ENCODE results near the gene BBLN. TPM values are rescaled to one million over a fixed set of nuclear protein-coding genes. Genes with fewer than 3 reads are reported as not detected.

Gene BBLN
- total RNA-seq, 1 experiment from 2014 or later: 74.9 TPM

DNA sequence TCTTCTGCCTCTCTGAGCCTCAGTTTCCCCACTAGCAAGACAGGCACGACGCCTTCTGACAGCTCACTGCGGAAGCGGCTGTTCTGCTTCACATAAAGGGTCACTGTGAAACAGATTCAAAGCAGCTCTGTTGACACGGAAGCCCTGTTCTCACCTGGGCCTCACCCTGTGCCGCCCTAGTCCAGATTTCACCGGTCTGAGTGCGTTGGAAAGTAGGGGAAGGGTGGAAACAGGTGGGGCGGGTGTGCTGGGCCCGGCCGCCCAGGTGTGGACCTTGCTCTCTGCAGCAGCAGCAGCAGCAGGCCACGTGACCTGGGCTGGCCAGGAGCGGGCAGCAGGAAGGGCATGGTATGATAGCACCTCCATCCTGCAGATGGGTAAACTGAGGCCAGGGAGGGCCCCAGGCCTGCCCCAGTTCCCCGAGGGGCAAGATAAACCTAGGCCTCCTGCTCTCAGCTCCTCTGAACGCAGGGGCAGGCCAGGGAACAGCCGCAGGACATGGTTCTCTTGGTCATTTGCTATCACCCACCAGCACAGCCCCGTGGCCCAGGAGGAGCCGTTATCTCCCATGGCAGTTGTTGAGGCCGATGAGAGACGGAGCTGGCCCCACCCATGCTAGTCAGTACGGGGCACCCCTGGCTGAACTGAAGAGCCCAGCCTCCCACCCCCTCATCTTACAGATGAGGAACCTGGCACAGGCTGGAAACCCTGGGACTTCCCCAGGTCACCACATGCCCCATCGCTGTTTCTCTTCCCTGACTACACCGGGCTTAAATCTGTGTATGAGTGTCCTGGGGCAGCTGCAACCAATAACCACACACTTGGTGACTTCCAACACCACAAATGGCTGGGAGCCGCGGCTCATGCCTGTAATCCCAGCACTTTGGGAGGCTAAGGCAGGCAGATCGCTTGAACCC, 44.6 kb upstream of the BBLN start:
- no peak overlapping the region for H2BK15ac ChIP-seq (ENCODE audit: low read depth, low read length)
- no peak overlapping the region for H3K18ac ChIP-seq (ENCODE audit: insufficient read length, low read depth, low read length)
- H3K14ac ChIP-seq (ENCODE audit: insufficient read depth, low read length): no peak overlapping the region
- no peak overlapping the region for H3K4ac ChIP-seq (ENCODE audit: low read depth, low read length)
- no peak overlapping the region for H2BK12ac ChIP-seq (ENCODE audit: insufficient read length, low read depth, low read length)
- H4K8ac ChIP-seq (replicated peaks; ENCODE audit: insufficient read length, low read depth, low read length): no peak overlapping the region
- H3K27me3 ChIP-seq (ENCODE audit: insufficient read depth, low read length): no peaks in the 10 kb centered on the region
- Mint-ChIP-seq H3K4me3 (no peak overlapping the region), H3K4me1 (peaks cover 8 to 11% of the 10 kb centered on the region in 2 experiments; a peak in 3 of 4 replicates), H3K27ac (no peak overlapping the region), H3K36me3 (ENCODE audit: insufficient read depth in 1 of 3, low read depth in 3 of 3) (peaks cover 7 to 53% (median 10%) of the 10 kb centered on the region in 3 experiments; a peak in 6 of 7 replicates), H3K9me3 (peaks cover 0 to 3% of the 10 kb centered on the region in 2 experiments; a peak in 1 of 5 replicates), H3K27me3 (ENCODE audit: low read depth) (no peaks in the 10 kb centered on the region)
- H2BK120ac ChIP-seq (ENCODE audit: low read depth, low read length, poor library complexity, severe bottlenecking): no peak overlapping the region
- no peak overlapping the region for H4K5ac ChIP-seq (ENCODE audit: insufficient read length, low read depth, low read length)
- H3K23ac ChIP-seq (ENCODE audit: insufficient read length, low read depth, low read length): no peak overlapping the region
- no peaks in the 10 kb centered on the region for H3K4me1 ChIP-seq (ENCODE audit: insufficient read depth, low read length)
- H3K27ac ChIP-seq (ENCODE audit: insufficient read length, low read depth, low read length): no peak overlapping the region
- no peaks in the 10 kb centered on the region for H3K79me2 ChIP-seq (ENCODE audit: insufficient read depth, low read length)
- H2AFZ ChIP-seq (ENCODE audit: low read length): no peak overlapping the region
- no peak overlapping the region for H3K56ac ChIP-seq (ENCODE audit: insufficient read length, low read depth, low read length)
- H3K79me1 ChIP-seq (ENCODE audit: insufficient read depth, low read depth, low read length, poor library complexity, severe bottlenecking): no peaks in the 10 kb centered on the region
- H3K9me3 ChIP-seq (ENCODE audit: control insufficient read depth, low read depth, low read length): no peaks in the 10 kb centered on the region
- H4K20me1 ChIP-seq (ENCODE audit: control insufficient read depth, insufficient read depth, insufficient read length): no peaks in the 10 kb centered on the region
- no peak overlapping the region for H2AK5ac ChIP-seq (ENCODE audit: insufficient read length, low read length)
- no CpG with 5 or more reads among the region's 26 CpGs for WGBS (ENCODE audit: extremely low coverage, insufficient read length, low lambda C conversion rate)
- TF ChIP-seq CTCF (conservative IDR thresholded peaks at IDR 0.05): no peak
- no peaks in the 10 kb centered on the region for H3K23me2 ChIP-seq (ENCODE audit: insufficient read length, low read depth, low read length, poor library complexity, severe bottlenecking)
- no peak overlapping the region for H3K4me2 ChIP-seq (ENCODE audit: insufficient read depth, insufficient read length, low read length)
- no peak overlapping the region for H2BK5ac ChIP-seq (ENCODE audit: insufficient read length, low read length)
- no peak overlapping the region for H2BK20ac ChIP-seq (ENCODE audit: low read depth, low read length, poor library complexity, severe bottlenecking)
- DNase-seq: no peak
- no peak overlapping the region for H3K9ac ChIP-seq (ENCODE audit: extremely low read depth, insufficient read length, low read length)
- no peak overlapping the region for H4K91ac ChIP-seq (ENCODE audit: insufficient read length, low read depth, low read length)
- no peak overlapping the region for H3T11ph ChIP-seq (ENCODE audit: low read length)
